Thyroid gland (tissue), 4 donors: ENCODE data around the gene C2orf49. TPM values are rescaled to one million over a fixed set of nuclear protein-coding genes. Genes with fewer than 3 reads are reported as not detected.
A peak's percentile ranks its signal among the peaks of the same experiment; 100 is the strongest.

Source experiments
- DNase-seq, 2 donors: peaks; one replicate each; pipeline ENCODE4 v3.0.0-alpha.2; 2019
- H3K27ac ChIP-seq, 3 donors: fragments of 200-600 bp; sonication (generic); 1 replicate in 2 of 3; 2 replicates in 1 of 3; pipeline ENCODE4 v1.5.1; 2016 to 2019; ENCODE audit warnings: mild to moderate bottlenecking in 1 of 3, moderate library complexity in 1 of 3
- H3K27me3 ChIP-seq: fragments of 200-600 bp; sonication (generic); one replicate; pipeline ENCODE4 v1.5.1; 2019
- H3K36me3 ChIP-seq, 2 donors: fragments of 200-600 bp; sonication (generic); one replicate each; pipeline ENCODE4 v1.5.1; 2016 to 2019
- H3K4me1 ChIP-seq, 2 donors: fragments of 200-600 bp; sonication (generic); one replicate each; pipeline ENCODE4 v1.5.1; 2017 to 2019
- H3K4me3 ChIP-seq, 3 donors: fragments of 200-600 bp; sonication (generic); replicated peaks in 1 of 3; 1 replicate in 2 of 3; 2 replicates in 1 of 3; pipeline ENCODE4 v1.5.1; 2016; ENCODE audit warnings: mild to moderate bottlenecking in 1 of 3
- H3K9me3 ChIP-seq: fragments of 200-600 bp; sonication (generic); one replicate; pipeline ENCODE4 v1.5.1; 2017
- CTCF ChIP-seq, 6 experiments: fragments of 200-600 bp in 3 of 6; fragments of 450-650 bp in 3 of 6; sonication (generic) in 3 of 6; IDR thresholded peaks; one replicate each; pipeline ENCODE4 v1.5.1; 2016 to 2019; ENCODE audit warnings: antibody characterized with exemption in 6 of 6, mild to moderate bottlenecking in 2 of 6, inconsistent platforms in 1 of 6, moderate library complexity in 1 of 6
- POLR2A ChIP-seq, 2 donors: fragments of 450-650 bp; IDR thresholded peaks; one replicate each; pipeline ENCODE4 v1.6.1; 2017; ENCODE audit warnings: antibody characterized with exemption in 2 of 2, mild to moderate bottlenecking in 2 of 2, moderate library complexity in 1 of 2
- WGBS, 2 donors: methylation state at CpG; one replicate each; pipeline ENCODE4 v1.1.5; 2017; 5-methylcytosine and 5-hydroxymethylcytosine counted together
- intact Hi-C: fragments of 100-400 bp; cut with DNase I; formaldehyde crosslinking; loops from one replicate; pipeline ENCODE4 v1.15.1; 2023
- total RNA-seq, 4 donors: library from RNA; depleted of rRNA; stranded (reverse); fragments of >200 nt; gene quantifications; one replicate each; pipeline ENCODE4 v1.2.3, GENCODE V29; 2016

Gene C2orf49
- total RNA-seq, 4 donors from 2014 or later, result 16.6 to 41.1 (median 22.1) TPM

- Histone ChIP-seq H3K27me3 (no peaks in the 10 kb centered on the region), H3K9me3 (no peaks in the 10 kb centered on the region), H3K4me1 (peaks cover 29 to 40% of the 10 kb centered on the region in 2 donors), H3K4me3 (no peak overlapping the region), H3K36me3 (no peaks in the 10 kb centered on the region), H3K27ac (peak overlapping the region in 2 of 3 donors; percentile 17 to 93)
- 84 to 86% methylated on average over 3 of the region's 3 CpGs for WGBS, 2 donors
- DNase-seq, result no peak
- TF ChIP-seq CTCF (IDR thresholded peaks at IDR 0.05) (peak in 2 of 6 experiments; percentile 22 to 32), POLR2A (IDR thresholded peaks at IDR 0.05) (no peak)
- intact Hi-C loops, result no loop called here
These were observed 40.5 kb downstream of the C2orf49 start for GRCh38 chr2:105377871-105378270.

- intact Hi-C loops, result no loop called here
- 94 to 95% methylated on average over 11 to 12 of the region's 12 CpGs for WGBS, 2 donors
- Histone ChIP-seq H3K27ac (no peak overlapping the region), H3K27me3 (no peaks in the 10 kb centered on the region), H3K36me3 (no peaks in the 10 kb centered on the region), H3K9me3 (no peaks in the 10 kb centered on the region), H3K4me1 (peaks cover 29 to 40% of the 10 kb centered on the region in 2 donors), H3K4me3 (no peak overlapping the region)
- no peak for DNase-seq
- TF ChIP-seq CTCF (IDR thresholded peaks at IDR 0.05) (no peak), POLR2A (IDR thresholded peaks at IDR 0.05) (no peak)
These were observed 41.0 kb downstream of the C2orf49 start for GRCh38 chr2:105378276-105378840.

GRCh38 chr2:105378921-105379383 is 41.6 kb downstream of the C2orf49 start:
- TF ChIP-seq CTCF (IDR thresholded peaks at IDR 0.05), result no peak
- no peak for TF ChIP-seq POLR2A (IDR thresholded peaks at IDR 0.05)
- Histone ChIP-seq H3K4me3 (no peak overlapping the region), H3K4me1 (peaks cover 29 to 40% of the 10 kb centered on the region in 2 donors), H3K9me3 (no peaks in the 10 kb centered on the region), H3K27ac (no peak overlapping the region), H3K36me3 (no peaks in the 10 kb centered on the region), H3K27me3 (no peaks in the 10 kb centered on the region)
- no peak for DNase-seq
- intact Hi-C loops, result no loop called here
- WGBS, 2 donors, result 89 to 92% methylated on average over 4 of the region's 4 CpGs

- peaks cover 0 to 4% of the 10 kb centered on the region in 2 donors for H3K36me3 ChIP-seq
- no peaks in the 10 kb centered on the region for H3K27me3 ChIP-seq
- no peak for TF ChIP-seq POLR2A (IDR thresholded peaks at IDR 0.05)
- TF ChIP-seq CTCF (IDR thresholded peaks at IDR 0.05), result no peak
- peak overlapping the region in 2 of 3 donors; percentile 60 to 74 for H3K27ac ChIP-seq
- no peaks in the 10 kb centered on the region for H3K9me3 ChIP-seq
- intact Hi-C loops, result no loop called here
- H3K4me1 ChIP-seq, result peaks cover 28 to 34% of the 10 kb centered on the region in 2 donors
- WGBS, 2 donors, result 83 to 86% methylated on average over 7 of the region's 7 CpGs
- DNase-seq, result no peak
- H3K4me3 ChIP-seq, result no peak overlapping the region
These were observed 42.4 kb downstream of the C2orf49 start for GRCh38 chr2:105379741-105380186.

GRCh38 chr2:105380432-105381100 is 43.2 kb downstream of the C2orf49 start:
- no peak for DNase-seq
- H3K4me3 ChIP-seq, result no peak overlapping the region
- peak overlapping the region in 2 of 3 donors; percentile 60 to 74 for H3K27ac ChIP-seq
- peaks cover 26 to 29% of the 10 kb centered on the region in 2 donors for H3K4me1 ChIP-seq
- WGBS, 2 donors, result 68 to 73% methylated on average over 9 of the region's 9 CpGs
- no peak for TF ChIP-seq POLR2A (IDR thresholded peaks at IDR 0.05)
- TF ChIP-seq CTCF (IDR thresholded peaks at IDR 0.05), result no peak
- H3K36me3 ChIP-seq, result peaks cover 0 to 10% of the 10 kb centered on the region in 2 donors
- no peaks in the 10 kb centered on the region for H3K27me3 ChIP-seq
- intact Hi-C loops, result no loop called here
- no peaks in the 10 kb centered on the region for H3K9me3 ChIP-seq
